ENCODE results near the gene ZNF260. TPM values are rescaled to one million over a fixed set of nuclear protein-coding genes. Genes with fewer than 3 reads are reported as not detected.
A peak's percentile ranks its signal among the peaks of the same experiment; 100 is the strongest.

Gene ZNF260
- total and polyA plus RNA-seq, 2 of the 13 experiments (the other 11 are each of a cell fraction or from before 2014, with no cell fraction given), result 2.8 to 10.5 TPM

DNA sequence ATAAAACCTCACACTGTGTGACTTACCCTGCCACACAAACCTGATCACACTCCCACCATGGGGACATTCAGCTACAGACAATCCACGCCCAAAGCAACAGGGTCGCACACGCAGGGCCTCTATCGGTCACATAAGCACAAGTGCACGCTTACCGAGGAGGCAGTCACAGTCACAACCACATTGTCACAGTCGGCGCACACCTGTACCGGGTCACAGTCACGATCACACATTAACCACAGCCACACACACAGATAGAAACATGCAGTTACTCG lies 39.3 kb downstream of the ZNF260 start (continued):
- TF ChIP-seq, protein P1, sequence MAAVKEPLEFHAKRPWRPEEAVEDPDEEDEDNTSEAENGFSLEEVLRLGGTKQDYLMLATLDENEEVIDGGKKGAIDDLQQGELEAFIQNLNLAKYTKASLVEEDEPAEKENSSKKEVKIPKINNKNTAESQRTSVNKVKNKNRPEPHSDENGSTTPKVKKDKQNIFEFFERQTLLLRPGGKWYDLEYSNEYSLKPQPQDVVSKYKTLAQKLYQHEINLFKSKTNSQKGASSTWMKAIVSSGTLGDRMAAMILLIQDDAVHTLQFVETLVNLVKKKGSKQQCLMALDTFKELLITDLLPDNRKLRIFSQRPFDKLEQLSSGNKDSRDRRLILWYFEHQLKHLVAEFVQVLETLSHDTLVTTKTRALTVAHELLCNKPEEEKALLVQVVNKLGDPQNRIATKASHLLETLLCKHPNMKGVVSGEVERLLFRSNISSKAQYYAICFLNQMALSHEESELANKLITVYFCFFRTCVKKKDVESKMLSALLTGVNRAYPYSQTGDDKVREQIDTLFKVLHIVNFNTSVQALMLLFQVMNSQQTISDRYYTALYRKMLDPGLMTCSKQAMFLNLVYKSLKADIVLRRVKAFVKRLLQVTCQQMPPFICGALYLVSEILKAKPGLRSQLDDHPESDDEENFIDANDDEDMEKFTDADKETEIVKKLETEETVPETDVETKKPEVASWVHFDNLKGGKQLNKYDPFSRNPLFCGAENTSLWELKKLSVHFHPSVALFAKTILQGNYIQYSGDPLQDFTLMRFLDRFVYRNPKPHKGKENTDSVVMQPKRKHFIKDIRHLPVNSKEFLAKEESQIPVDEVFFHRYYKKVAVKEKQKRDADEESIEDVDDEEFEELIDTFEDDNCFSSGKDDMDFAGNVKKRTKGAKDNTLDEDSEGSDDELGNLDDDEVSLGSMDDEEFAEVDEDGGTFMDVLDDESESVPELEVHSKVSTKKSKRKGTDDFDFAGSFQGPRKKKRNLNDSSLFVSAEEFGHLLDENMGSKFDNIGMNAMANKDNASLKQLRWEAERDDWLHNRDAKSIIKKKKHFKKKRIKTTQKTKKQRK (IDR thresholded peaks at IDR 0.05; ENCODE audit: low read length), result no peak
- TF ChIP-seq, protein P2, sequence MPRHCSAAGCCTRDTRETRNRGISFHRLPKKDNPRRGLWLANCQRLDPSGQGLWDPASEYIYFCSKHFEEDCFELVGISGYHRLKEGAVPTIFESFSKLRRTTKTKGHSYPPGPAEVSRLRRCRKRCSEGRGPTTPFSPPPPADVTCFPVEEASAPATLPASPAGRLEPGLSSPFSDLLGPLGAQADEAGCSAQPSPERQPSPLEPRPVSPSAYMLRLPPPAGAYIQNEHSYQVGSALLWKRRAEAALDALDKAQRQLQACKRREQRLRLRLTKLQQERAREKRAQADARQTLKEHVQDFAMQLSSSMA (CRISPR knock-in tag; IDR thresholded peaks at IDR 0.05), result no peak
- TF ChIP-seq NFE2L1 (CRISPR knock-in tag; IDR thresholded peaks at IDR 0.05; ENCODE audit: borderline replicate concordance) (no peak), ZNF263 (CRISPR knock-in tag; IDR thresholded peaks at IDR 0.05) (no peak), HNRNPLL (IDR thresholded peaks at IDR 0.05; ENCODE audit: low read depth, low read length, poor library complexity, severe bottlenecking) (no peak), ZBTB8A (CRISPR knock-in tag; IDR thresholded peaks at IDR 0.05; ENCODE audit: borderline replicate concordance, low read depth) (no peak), ZNF350 (CRISPR knock-in tag; IDR thresholded peaks at IDR 0.05; ENCODE audit: borderline replicate concordance, low read depth) (no peak), KDM4B (CRISPR knock-in tag; IDR thresholded peaks at IDR 0.05) (no peak), XBP1 (CRISPR knock-in tag; IDR thresholded peaks at IDR 0.05) (no peak), ZNF562 (CRISPR knock-in tag; IDR thresholded peaks at IDR 0.05; ENCODE audit: borderline replicate concordance) (no peak), ZNF12 (CRISPR knock-in tag; IDR thresholded peaks at IDR 0.05) (no peak), SAFB2 (CRISPR knock-in tag; IDR thresholded peaks at IDR 0.05; ENCODE audit: borderline replicate concordance, low read depth) (no peak), KAT8 (CRISPR knock-in tag; IDR thresholded peaks at IDR 0.05) (no peak), FOXK1 (CRISPR knock-in tag; IDR thresholded peaks at IDR 0.05; ENCODE audit: borderline replicate concordance, low read depth) (0 out of 2 replicates have a peak, but pooled peaks have one; percentile 5), HOXA3 (CRISPR knock-in tag; IDR thresholded peaks at IDR 0.05) (peak; percentile 4; the same call in 1 of the 2 replicates)
- TF ChIP-seq, protein P3, sequence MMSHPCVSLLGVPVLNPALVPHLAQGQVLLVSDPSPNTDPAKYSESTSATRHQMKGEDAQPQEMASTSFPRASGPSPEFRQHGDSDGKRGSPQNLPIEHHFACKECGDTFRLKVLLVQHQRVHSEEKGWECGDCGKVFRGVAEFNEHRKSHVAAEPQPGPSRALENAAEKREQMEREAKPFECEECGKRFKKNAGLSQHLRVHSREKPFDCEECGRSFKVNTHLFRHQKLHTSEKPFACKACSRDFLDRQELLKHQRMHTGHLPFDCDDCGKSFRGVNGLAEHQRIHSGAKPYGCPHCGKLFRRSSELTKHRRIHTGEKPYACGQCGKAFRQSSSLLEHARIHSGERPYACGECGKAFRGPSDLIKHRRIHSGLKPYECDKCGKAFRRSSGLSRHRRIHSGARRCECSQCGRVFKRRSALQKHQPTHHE (CRISPR knock-in tag; IDR thresholded peaks at IDR 0.05; ENCODE audit: borderline replicate concordance), result no peak

Measured in HepG2 (cell line).